ENCODE results near the gene CCL23.

The CCL23 gene

GRCh38 chr17:35969558-35970380 lies 48.0 kb downstream of the CCL23 start:
- peak; percentile 67 for DNase-seq (ENCODE audit: low spot score)

GRCh38 chr17:35968520-35969054 lies 49.2 kb downstream of the CCL23 start:
- no peak for DNase-seq (ENCODE audit: low spot score)

- no peak for DNase-seq (ENCODE audit: low spot score)
Observed at GRCh38 chr17:35965272-35965671, 52.5 kb downstream of the CCL23 start.

GRCh38 chr17:35963663-35964062 lies 54.1 kb downstream of the CCL23 start:
- DNase-seq (ENCODE audit: low spot score): no peak

Measured in globus pallidus (tissue), 1 donor.